Brain microvascular endothelial cell (primary cell): Measurements from ENCODE around the gene CTRL.

Source experiments
- DNase-seq: peaks from one replicate; pipeline ENCODE4 v3.0.0-alpha.2; 2020
- H3K27ac ChIP-seq: fragments of 250-450 bp; sonication (Bioruptor Pico); 2 replicates; pipeline ENCODE4 v1.5.1; 2020; ENCODE audit warnings: mild to moderate bottlenecking, moderate library complexity
- H3K27me3 ChIP-seq: fragments of 250-450 bp; sonication (Bioruptor Pico); replicated peaks from 2 replicates; pipeline ENCODE4 v1.5.1; 2020; ENCODE audit warnings: mild to moderate bottlenecking
- H3K36me3 ChIP-seq: fragments of 250-450 bp; sonication (Bioruptor Pico); replicated peaks from 2 replicates; pipeline ENCODE4 v1.5.1; 2020; ENCODE audit warnings: mild to moderate bottlenecking
- H3K4me3 ChIP-seq: 2 replicates; pipeline ENCODE4 v1.5.1; 2011; ENCODE audit warnings: low read depth, mild to moderate bottlenecking, control low read depth, low read length, moderate library complexity
- in situ Hi-C: cut with HindIII; loops from 2 replicates; pipeline ENCODE4 v1.10.0; 2017; ENCODE audit warnings: low sequenced_read_pairs, low pct_ligation_motif_present
- TF ChIP-seq, protein P1 (sequence below): IDR thresholded peaks from 2 replicates; pipeline ENCODE4 v1.5.1; 2011; ENCODE audit warnings: low read depth, mild to moderate bottlenecking, moderate library complexity, low read length, control low read depth, inconsistent platforms; ENCODE audit errors: missing control alignments

Gene CTRL

GRCh38 chr16:67957622-67958021, 26.0 kb upstream of the CTRL start:
- TF ChIP-seq, protein P1, sequence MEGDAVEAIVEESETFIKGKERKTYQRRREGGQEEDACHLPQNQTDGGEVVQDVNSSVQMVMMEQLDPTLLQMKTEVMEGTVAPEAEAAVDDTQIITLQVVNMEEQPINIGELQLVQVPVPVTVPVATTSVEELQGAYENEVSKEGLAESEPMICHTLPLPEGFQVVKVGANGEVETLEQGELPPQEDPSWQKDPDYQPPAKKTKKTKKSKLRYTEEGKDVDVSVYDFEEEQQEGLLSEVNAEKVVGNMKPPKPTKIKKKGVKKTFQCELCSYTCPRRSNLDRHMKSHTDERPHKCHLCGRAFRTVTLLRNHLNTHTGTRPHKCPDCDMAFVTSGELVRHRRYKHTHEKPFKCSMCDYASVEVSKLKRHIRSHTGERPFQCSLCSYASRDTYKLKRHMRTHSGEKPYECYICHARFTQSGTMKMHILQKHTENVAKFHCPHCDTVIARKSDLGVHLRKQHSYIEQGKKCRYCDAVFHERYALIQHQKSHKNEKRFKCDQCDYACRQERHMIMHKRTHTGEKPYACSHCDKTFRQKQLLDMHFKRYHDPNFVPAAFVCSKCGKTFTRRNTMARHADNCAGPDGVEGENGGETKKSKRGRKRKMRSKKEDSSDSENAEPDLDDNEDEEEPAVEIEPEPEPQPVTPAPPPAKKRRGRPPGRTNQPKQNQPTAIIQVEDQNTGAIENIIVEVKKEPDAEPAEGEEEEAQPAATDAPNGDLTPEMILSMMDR: no peak
- in situ Hi-C loops: no loop called here
- Histone ChIP-seq H3K4me3 (no peak overlapping the region), H3K27ac (no peak overlapping the region), H3K36me3 (peaks cover 92% of the 10 kb centered on the region), H3K27me3 (no peaks in the 10 kb centered on the region)
- no peak for DNase-seq

GRCh38 chr16:67954421-67955196, 22.9 kb upstream of the CTRL start:
- peaks cover 94% of the 10 kb centered on the region for H3K36me3 ChIP-seq
- H3K27ac ChIP-seq: no peak overlapping the region
- DNase-seq: no peak
- in situ Hi-C loops: no loop called here
- TF ChIP-seq, protein P1: no peak
- no peaks in the 10 kb centered on the region for H3K27me3 ChIP-seq
- H3K4me3 ChIP-seq: no peak overlapping the region

DNA sequence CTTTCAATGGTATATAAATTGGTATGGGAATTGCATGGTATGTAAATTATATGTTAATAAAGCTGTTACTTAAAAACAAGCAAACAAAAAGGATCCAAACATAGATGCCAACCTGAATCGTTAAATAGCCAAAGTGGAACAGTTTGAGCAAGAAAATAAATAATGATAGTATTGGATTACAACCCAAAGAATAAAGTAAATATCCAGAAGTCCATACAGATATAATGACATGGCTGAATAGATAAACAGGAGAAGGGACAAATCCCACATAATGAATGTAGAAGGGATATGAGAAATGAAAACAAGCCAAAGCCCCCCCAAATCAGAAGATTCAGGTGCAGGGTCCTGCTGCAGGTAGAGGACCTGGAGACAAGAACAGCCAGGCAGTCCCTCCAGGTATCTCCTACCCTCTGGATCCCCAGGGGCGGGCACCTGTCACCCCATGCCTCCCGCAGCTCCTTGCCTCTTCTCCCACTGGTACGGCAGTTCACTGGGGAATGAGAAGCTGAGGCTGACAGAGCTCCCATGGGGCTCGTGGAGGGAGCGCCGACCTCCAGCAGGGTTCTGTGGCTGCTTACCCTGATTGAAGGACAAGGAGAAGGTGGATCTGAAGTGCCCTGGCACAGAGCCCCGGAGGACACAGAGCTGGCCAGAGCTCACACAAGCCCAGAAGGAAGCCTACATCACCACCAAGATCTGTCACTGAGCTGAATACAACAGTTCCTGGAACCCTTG, 22.1 kb upstream of the CTRL start:
- no peak for DNase-seq
- no peak overlapping the region for H3K4me3 ChIP-seq

GRCh38 chr16:67951485-67951884, 19.8 kb upstream of the CTRL start:
- TF ChIP-seq, protein P1: no peak
- DNase-seq: no peak
- H3K27ac ChIP-seq: no peak overlapping the region
- in situ Hi-C loops: no loop called here
- H3K27me3 ChIP-seq: no peaks in the 10 kb centered on the region
- H3K36me3 ChIP-seq: peaks cover 94% of the 10 kb centered on the region
- H3K4me3 ChIP-seq: no peak overlapping the region

More for the DNA sequence above, 22.1 kb upstream of the CTRL start:
- TF ChIP-seq, protein P1: no peak
- no peak overlapping the region for H3K27ac ChIP-seq
- peaks cover 92% of the 10 kb centered on the region for H3K36me3 ChIP-seq
- in situ Hi-C loops: no loop called here
- H3K27me3 ChIP-seq: no peaks in the 10 kb centered on the region

GRCh38 chr16:67950335-67950843, 18.7 kb upstream of the CTRL start:
- H3K36me3 ChIP-seq: peaks cover 94% of the 10 kb centered on the region
- TF ChIP-seq, protein P1: no peak
- H3K27ac ChIP-seq: no peak overlapping the region
- no peak for DNase-seq
- no peaks in the 10 kb centered on the region for H3K27me3 ChIP-seq
- H3K4me3 ChIP-seq: no peak overlapping the region
- in situ Hi-C loops: no loop called here
